H9 (cell line): Measurements from ENCODE around the gene SPECC1. TPM values are rescaled to one million over a fixed set of nuclear protein-coding genes. Genes with fewer than 3 reads are reported as not detected.

ENCODE experiments used
- DNase-seq: peaks from one replicate; pipeline ENCODE4 v3.0.0-alpha.2; 2017
- H2AFZ ChIP-seq: one replicate; pipeline ENCODE4 v1.6.1; 2013; ENCODE audit warnings: mild to moderate bottlenecking, low read length, control low read depth, moderate library complexity
- H2AK5ac ChIP-seq: 2 replicates; pipeline ENCODE4 v1.6.1; 2013; ENCODE audit warnings: low read length, control low read depth, mixed read lengths; ENCODE audit not compliant: insufficient read length
- H2BK120ac ChIP-seq: one replicate; pipeline ENCODE4 v1.6.1; 2013; ENCODE audit warnings: low read depth, mild to moderate bottlenecking, low read length, control low read depth, inconsistent platforms; ENCODE audit not compliant: poor library complexity, severe bottlenecking
- H2BK12ac ChIP-seq: 2 replicates; pipeline ENCODE4 v1.6.1; 2013; ENCODE audit warnings: low read length, control low read depth, mixed read lengths, low read depth; ENCODE audit not compliant: insufficient read length
- H2BK15ac ChIP-seq: 2 replicates; pipeline ENCODE4 v1.6.1; 2013; ENCODE audit warnings: low read depth, low read length, control low read depth
- H2BK20ac ChIP-seq: one replicate; pipeline ENCODE4 v1.6.1; 2013; ENCODE audit warnings: low read depth, mild to moderate bottlenecking, low read length, control low read depth, inconsistent platforms; ENCODE audit not compliant: poor library complexity, severe bottlenecking
- H2BK5ac ChIP-seq: 2 replicates; pipeline ENCODE4 v1.6.1; 2013; ENCODE audit warnings: low read length, control low read depth, mixed read lengths; ENCODE audit not compliant: insufficient read length
- H3K14ac ChIP-seq: 2 replicates; pipeline ENCODE4 v1.6.1; 2013; ENCODE audit warnings: low read length, control low read depth; ENCODE audit not compliant: insufficient read depth
- H3K18ac ChIP-seq: 2 replicates; pipeline ENCODE4 v1.6.1; 2013; ENCODE audit warnings: low read depth, mild to moderate bottlenecking, mixed read lengths, low read length, control low read depth; ENCODE audit not compliant: insufficient read length
- H3K23ac ChIP-seq: 2 replicates; pipeline ENCODE4 v1.6.1; 2013; ENCODE audit warnings: low read length, control low read depth, mixed read lengths, low read depth; ENCODE audit not compliant: insufficient read length
- H3K23me2 ChIP-seq: 2 replicates; pipeline ENCODE4 v1.6.1; 2013; ENCODE audit warnings: low read depth, mild to moderate bottlenecking, mixed read lengths, low read length, control low read depth; ENCODE audit not compliant: insufficient read length, poor library complexity, severe bottlenecking
- H3K27ac ChIP-seq: 2 replicates; pipeline ENCODE4 v1.5.1; 2013; ENCODE audit warnings: low read length, control low read depth, mixed read lengths, low read depth; ENCODE audit not compliant: insufficient read length
- H3K27me3 ChIP-seq: 2 replicates; pipeline ENCODE4 v1.6.1; 2013; ENCODE audit warnings: low read length, control low read depth, inconsistent platforms; ENCODE audit not compliant: insufficient read depth
- H3K4ac ChIP-seq: 2 replicates; pipeline ENCODE4 v1.6.1; 2013; ENCODE audit warnings: low read depth, mild to moderate bottlenecking, control low read depth, inconsistent platforms, low read length, moderate library complexity
- H3K4me1 ChIP-seq: 2 replicates; pipeline ENCODE4 v1.6.1; 2013; ENCODE audit warnings: low read length, control low read depth, inconsistent platforms; ENCODE audit not compliant: insufficient read depth
- H3K4me2 ChIP-seq: 2 replicates; pipeline ENCODE4 v1.6.1; 2013; ENCODE audit warnings: low read length, control low read depth, mixed read lengths; ENCODE audit not compliant: insufficient read length, insufficient read depth
- H3K56ac ChIP-seq: 2 replicates; pipeline ENCODE4 v1.6.1; 2013; ENCODE audit warnings: low read depth, mild to moderate bottlenecking, mixed read lengths, low read length, control low read depth; ENCODE audit not compliant: insufficient read length
- H3K79me1 ChIP-seq: 2 replicates; pipeline ENCODE4 v1.6.1; 2013; ENCODE audit warnings: low read depth, mild to moderate bottlenecking, moderate library complexity, low read length, control low read depth, inconsistent platforms; ENCODE audit not compliant: insufficient read depth, poor library complexity, severe bottlenecking
- H3K79me2 ChIP-seq: 2 replicates; pipeline ENCODE4 v1.6.1; 2013; ENCODE audit warnings: low read length, control low read depth, inconsistent platforms; ENCODE audit not compliant: insufficient read depth
- H3K9ac ChIP-seq: 2 replicates; pipeline ENCODE4 v1.6.1; 2013; ENCODE audit warnings: low read length, control low read depth, mixed read lengths; ENCODE audit not compliant: insufficient read length; ENCODE audit errors: extremely low read depth
- H3K9me3 ChIP-seq: one replicate; pipeline ENCODE4 v1.6.1; 2013; ENCODE audit warnings: low read depth, low read length, inconsistent platforms; ENCODE audit not compliant: control insufficient read depth
- H3T11ph ChIP-seq: one replicate; pipeline ENCODE4 v1.6.1; 2013; ENCODE audit warnings: mild to moderate bottlenecking, low read length, control low read depth, inconsistent platforms
- H4K20me1 ChIP-seq: one replicate; pipeline ENCODE4 v1.6.1; 2013; ENCODE audit not compliant: control insufficient read depth, insufficient read length, insufficient read depth
- H4K5ac ChIP-seq: 2 replicates; pipeline ENCODE4 v1.6.1; 2013; ENCODE audit warnings: low read depth, mild to moderate bottlenecking, mixed read lengths, low read length, control low read depth; ENCODE audit not compliant: insufficient read length
- H4K8ac ChIP-seq: replicated peaks from 2 replicates; pipeline ENCODE4 v1.6.1; 2013; ENCODE audit warnings: low read length, control low read depth, mixed read lengths, low read depth; ENCODE audit not compliant: insufficient read length
- H4K91ac ChIP-seq: 2 replicates; pipeline ENCODE4 v1.6.1; 2013; ENCODE audit warnings: low read depth, mild to moderate bottlenecking, moderate library complexity, mixed read lengths, low read length, control low read depth; ENCODE audit not compliant: insufficient read length
- H3K27ac Mint-ChIP-seq, 3 experiments: 2 replicates in 2 of 3; 3 replicates in 1 of 3; pipeline ENCODE4 v1.8.0; 2020 to 2021; ENCODE audit warnings: mixed read lengths in 3 of 3, mild to moderate bottlenecking in 1 of 3, moderate library complexity in 1 of 3
- H3K27me3 Mint-ChIP-seq: 2 replicates; pipeline ENCODE4 v1.8.0; 2021; ENCODE audit warnings: low read depth, mild to moderate bottlenecking, moderate library complexity, mixed read lengths
- H3K36me3 Mint-ChIP-seq, 3 experiments: 2 replicates in 2 of 3; 3 replicates in 1 of 3; pipeline ENCODE4 v1.8.0; 2020 to 2021; ENCODE audit warnings: low read depth in 3 of 3, mixed read lengths in 3 of 3; ENCODE audit not compliant: insufficient read depth in 1 of 3
- H3K4me1 Mint-ChIP-seq, 2 experiments: 2 replicates each; pipeline ENCODE4 v1.8.0; 2020; ENCODE audit warnings: mixed read lengths in 2 of 2
- H3K4me3 Mint-ChIP-seq, 2 experiments: 2 replicates in 1 of 2; 3 replicates in 1 of 2; pipeline ENCODE4 v1.8.0; 2020 to 2021; ENCODE audit warnings: mild to moderate bottlenecking in 2 of 2, mixed read lengths in 2 of 2, moderate library complexity in 1 of 2
- H3K9me3 Mint-ChIP-seq, 2 experiments: 2 replicates in 1 of 2; 3 replicates in 1 of 2; pipeline ENCODE4 v1.8.0; 2020; ENCODE audit warnings: mild to moderate bottlenecking in 2 of 2, mixed read lengths in 2 of 2, moderate library complexity in 1 of 2
- CTCF ChIP-seq: fragments of 200-600 bp; sonication (generic); conservative IDR thresholded peaks from 3 replicates; pipeline ENCODE4 v1.8.0; 2021; ENCODE audit warnings: antibody characterized with exemption, mild to moderate bottlenecking
- WGBS: extraction: QIAGEN DNeasy Blood & Tissue Kit; methylation state at CpG from one replicate; pipeline ENCODE4 v1.1.7; 2013; ENCODE audit warnings: missing lambda C conversion rate, low lambda C conversion rate, mixed read lengths; ENCODE audit not compliant: insufficient read length; ENCODE audit errors: extremely low coverage; 5-methylcytosine and 5-hydroxymethylcytosine counted together
- total RNA-seq: library from RNA; stranded (reverse); gene quantifications from 2 replicates; pipeline ENCODE4 v1.2.1, GENCODE V29; 2021

SPECC1 gene
- total RNA-seq, 1 experiment from 2014 or later = 65.7 TPM

DNA sequence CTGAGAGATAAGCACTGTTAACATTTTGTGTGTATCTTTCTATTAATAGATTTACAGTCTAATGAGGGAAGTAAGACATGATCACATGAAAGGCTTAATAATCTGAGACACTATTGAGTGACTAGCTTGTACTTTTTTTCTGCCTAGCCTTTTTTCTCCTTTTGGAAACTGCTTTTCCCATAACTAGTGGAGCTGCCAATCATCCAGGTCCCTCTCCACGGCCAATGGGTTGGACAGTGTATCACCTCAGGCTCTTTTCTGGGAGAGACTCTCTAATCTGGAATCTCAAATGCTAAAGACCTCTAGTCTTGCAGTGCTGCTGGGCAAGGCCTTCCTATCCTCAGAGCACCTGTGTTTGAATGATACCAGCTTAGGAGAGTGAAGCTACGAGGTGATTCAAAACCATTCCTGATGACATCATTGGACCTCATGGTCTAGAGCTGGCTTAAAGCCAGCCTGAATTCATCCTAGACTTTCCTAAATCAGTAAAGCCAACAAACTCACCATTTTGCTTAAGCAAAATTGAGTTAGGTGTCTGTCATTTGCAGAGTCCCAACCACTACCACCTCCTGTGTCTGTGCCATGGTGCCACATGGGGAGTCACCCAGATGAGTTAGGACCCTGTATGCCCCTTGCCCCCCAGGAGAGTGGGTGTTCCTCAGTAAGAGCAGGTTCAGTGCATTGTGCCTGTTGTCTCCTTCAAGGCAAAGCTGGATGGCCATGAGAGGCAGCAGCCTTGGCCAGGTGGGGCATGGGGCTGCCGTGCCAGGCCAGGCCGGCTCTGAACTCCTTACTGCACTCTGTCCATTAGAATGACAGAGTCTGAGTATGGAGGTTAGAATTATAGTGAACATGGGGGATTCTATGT, 62.9 kb downstream of the SPECC1 start:
- Histone ChIP-seq H2BK5ac (no peak overlapping the region), H3K4ac (no peak overlapping the region), H3K27me3 (no peaks in the 10 kb centered on the region), H3K9ac (no peak overlapping the region), H2BK20ac (no peak overlapping the region), H3K56ac (no peak overlapping the region), H4K8ac (no peak overlapping the region), H3T11ph (no peak overlapping the region), H4K91ac (no peak overlapping the region), H2BK15ac (no peak overlapping the region), H3K27ac (no peak overlapping the region), H3K14ac (no peak overlapping the region), H3K18ac (no peak overlapping the region), H2BK12ac (no peak overlapping the region), H4K20me1 (no peaks in the 10 kb centered on the region), H3K79me1 (no peaks in the 10 kb centered on the region), H2AFZ (no peak overlapping the region), H2AK5ac (no peak overlapping the region), H3K23me2 (no peaks in the 10 kb centered on the region), H2BK120ac (no peak overlapping the region), H4K5ac (no peak overlapping the region), H3K79me2 (no peaks in the 10 kb centered on the region), H3K4me1 (peaks cover 5% of the 10 kb centered on the region; the same call in 1 of the 2 replicates), H3K23ac (no peak overlapping the region), H3K9me3 (no peaks in the 10 kb centered on the region), H3K4me2 (no peak overlapping the region)
- no peak for TF ChIP-seq CTCF
- Mint-ChIP-seq H3K4me3 (no peak overlapping the region), H3K4me1 (peaks cover 11 to 12% of the 10 kb centered on the region in 2 experiments), H3K36me3 (no peaks in the 10 kb centered on the region), H3K27ac (no peak overlapping the region), H3K27me3 (no peaks in the 10 kb centered on the region), H3K9me3 (no peaks in the 10 kb centered on the region)
- no CpG with 5 or more reads among the region's 4 CpGs for WGBS
- DNase-seq = no peak
